Lung microvascular endothelial cell (primary cell): Measurements from ENCODE around the gene SSUH2. TPM values are rescaled to one million over a fixed set of nuclear protein-coding genes. Genes with fewer than 3 reads are reported as not detected.
"Not testable (repeated sequence)": the region's sequence is repeated elsewhere in the genome, so short reads cannot be mapped to it uniquely, and the experiment has no call there.

Source experiments
- DNase-seq, 2 donors: peaks; one replicate each; pipeline versions ENCODE4 v3.0.0 to v3.0.0-alpha.2; 2010; ENCODE audit warnings: low read depth in 2 of 2
- total RNA-seq: library from RNA; depleted of rRNA; stranded (reverse); fragments of >200 nt; gene quantifications from 2 replicates; pipeline ENCODE4 v1.2.1, GENCODE V29; 2014

The SSUH2 gene
- total RNA-seq, result 0.44 TPM in 1 of 2 replicates, not detected in the other

- DNase-seq, result peak in 1 of 2 donors; percentile 16
Observed at GRCh38 chr3:8644748-8645390, at the start of gene SSUH2. SSUH2 (minus strand) TSS chr3:8644798; CDS start chr3:8644758, 40 bp downstream.

- not testable (repeated sequence) for DNase-seq
Observed at GRCh38 chr3:8691295-8691694, 46.7 kb upstream of the SSUH2 start.

- not testable (repeated sequence) for DNase-seq
Observed at GRCh38 chr3:8684992-8685391, 40.4 kb upstream of the SSUH2 start.

GRCh38 chr3:8682850-8683574 is 38.4 kb upstream of the SSUH2 start:
- not testable (repeated sequence) for DNase-seq

GRCh38 chr3:8681881-8682538 is 37.4 kb upstream of the SSUH2 start:
- not testable (repeated sequence) for DNase-seq

GRCh38 chr3:8681349-8681748 is 36.8 kb upstream of the SSUH2 start:
- DNase-seq, result no peak

- DNase-seq, result peak in 1 of 2 donors; percentile 20
Observed at GRCh38 chr3:8679817-8680553, 35.4 kb upstream of the SSUH2 start.

GRCh38 chr3:8678751-8679150 is 34.2 kb upstream of the SSUH2 start:
- no peak for DNase-seq

- DNase-seq, result not testable (repeated sequence)
Observed at GRCh38 chr3:8677258-8677657, 32.7 kb upstream of the SSUH2 start.

GRCh38 chr3:8675591-8675990 is 31.0 kb upstream of the SSUH2 start:
- DNase-seq, result not testable (repeated sequence)

- DNase-seq, result no peak
Observed at GRCh38 chr3:8673083-8673737, 28.6 kb upstream of the SSUH2 start.

GRCh38 chr3:8669019-8669418 is 24.4 kb upstream of the SSUH2 start:
- DNase-seq, result no peak

- DNase-seq, result no peak
Observed at GRCh38 chr3:8668216-8668615, 23.6 kb upstream of the SSUH2 start.

- no peak for DNase-seq
Observed at GRCh38 chr3:8667463-8668091, 23.0 kb upstream of the SSUH2 start.

- DNase-seq, result no peak
Observed at GRCh38 chr3:8665407-8665896, 20.9 kb upstream of the SSUH2 start.

GRCh38 chr3:8663177-8664061 is 18.8 kb upstream of the SSUH2 start:
- DNase-seq, result peak; percentile 70 to 81

GRCh38 chr3:8662594-8662993 is 18.0 kb upstream of the SSUH2 start:
- no peak for DNase-seq

GRCh38 chr3:8660175-8661118 is 15.8 kb upstream of the SSUH2 start:
- DNase-seq, result no peak
